Naive thymus-derived CD8-positive, alpha-beta T cell (primary cell): ENCODE measurements around the gene RELL1. TPM values are rescaled to one million over a fixed set of nuclear protein-coding genes. Genes with fewer than 3 reads are reported as not detected.
A peak's percentile ranks its signal among the peaks of the same experiment; 100 is the strongest.

Source experiments
- ATAC-seq, 2 donors: fragments of 150-1000 bp; cut with Tn5 transposase in 1 of 2; sonication (Bioruptor Pico), chemical (Tn5 transposase) in 1 of 2; 1 replicate in 1 of 2; 2 replicates in 1 of 2; pipeline ENCODE4 v1.10.0; 2021; ENCODE audit warnings: mild to moderate bottlenecking in 2 of 2, moderate library complexity in 2 of 2
- POLR2A ChIA-PET: fragments of 350-600 bp; sonication (Branson Sonifier 250); formaldehyde crosslinking; loops from one replicate; lab custom pipeline; 2021; ENCODE audit warnings: antibody characterized with exemption; lab: Charles Lee
- DNase-seq, 10 donors: peaks; one replicate each; pipeline versions ENCODE4 v3.0.0 to v3.0.0-alpha.2; 2020 to 2022
- H3K27ac Mint-ChIP-seq, 10 donors: one replicate each; pipeline ENCODE4 v1.8.0; 2020 to 2022; ENCODE audit warnings: mild to moderate bottlenecking in 10 of 10, mixed read lengths in 10 of 10, moderate library complexity in 4 of 10, inconsistent platforms in 1 of 10
- H3K27me3 Mint-ChIP-seq, 5 donors: one replicate each; pipeline ENCODE4 v1.8.0; 2021 to 2022; ENCODE audit warnings: mixed read lengths in 5 of 5
- H3K36me3 Mint-ChIP-seq, 3 donors: one replicate each; pipeline ENCODE4 v1.8.0; 2020 to 2022; ENCODE audit warnings: mixed read lengths in 3 of 3, mild to moderate bottlenecking in 2 of 3, inconsistent platforms in 1 of 3
- H3K4me1 Mint-ChIP-seq, 4 donors: one replicate each; pipeline ENCODE4 v1.8.0; 2021 to 2022; ENCODE audit warnings: mixed read lengths in 4 of 4
- H3K4me3 Mint-ChIP-seq, 10 donors: one replicate each; pipeline ENCODE4 v1.8.0; 2020 to 2022; ENCODE audit warnings: mild to moderate bottlenecking in 10 of 10, mixed read lengths in 10 of 10, moderate library complexity in 6 of 10, inconsistent platforms in 1 of 10
- H3K9me3 Mint-ChIP-seq, 9 donors: one replicate each; pipeline ENCODE4 v1.8.0; 2020 to 2022; ENCODE audit warnings: mixed read lengths in 9 of 9, mild to moderate bottlenecking in 3 of 9, inconsistent platforms in 1 of 9, moderate library complexity in 1 of 9
- polyA plus RNA-seq, 3 donors: library from polyadenylated mRNA; unstranded; fragments of 300-500 nt; fragmentation: Illumina TruSeq; gene quantifications; one replicate each; pipeline ENCODE4 v1.2.3, GENCODE V29; 2021
- total RNA-seq, 8 experiments: library from RNA in 2 of 8; stranded (reverse) in 2 of 8; gene quantifications; one replicate each; pipeline ENCODE4 v1.2.3 and lab custom pipeline; 2021 to 2026

RELL1 gene
- total and polyA plus RNA-seq, 5 experiments from 2014 or later = 5.7 to 27.9 (median 6.6) TPM

- Mint-ChIP-seq H3K36me3 (no peaks in the 10 kb centered on the region), H3K27me3 (peaks cover 0 to 2% (median 0%) of the 10 kb centered on the region in 5 donors), H3K9me3 (no peaks in the 10 kb centered on the region), H3K4me3 (no peak overlapping the region), H3K27ac (peak overlapping the region in 1 of 10 donors; percentile 49), H3K4me1 (peaks cover 12 to 17% (median 13%) of the 10 kb centered on the region in 4 donors)
- POLR2A ChIA-PET = interaction anchor here (0.7 kb wide), 1 partner anchor 73 kb away, joined by 3 read pairs; no protein-coding TSS in a partner anchor
- ATAC-seq = no peak
- no peak for DNase-seq
Observed at GRCh38 chr4:37719021-37719420, 32.8 kb upstream of the RELL1 start.

- H3K27ac Mint-ChIP-seq = no peak overlapping the region
- no peaks in the 10 kb centered on the region for H3K9me3 Mint-ChIP-seq
- DNase-seq (no peak), ATAC-seq (no peak)
- H3K4me1 Mint-ChIP-seq = peaks cover 6 to 9% (median 7%) of the 10 kb centered on the region in 4 donors
- H3K4me3 Mint-ChIP-seq = no peak overlapping the region
- H3K36me3 Mint-ChIP-seq = no peaks in the 10 kb centered on the region
- POLR2A ChIA-PET = no interaction called here
- peaks cover 0 to 2% (median 0%) of the 10 kb centered on the region in 5 donors for H3K27me3 Mint-ChIP-seq
Observed at GRCh38 chr4:37717576-37717975, 31.4 kb upstream of the RELL1 start.

GRCh38 chr4:37715889-37716402 lies 29.8 kb upstream of the RELL1 start:
- Mint-ChIP-seq H3K27me3 (peaks cover 0 to 2% (median 0%) of the 10 kb centered on the region in 5 donors), H3K27ac (no peak overlapping the region), H3K9me3 (no peaks in the 10 kb centered on the region), H3K4me3 (no peak overlapping the region), H3K4me1 (no peaks in the 10 kb centered on the region), H3K36me3 (no peaks in the 10 kb centered on the region)
- ATAC-seq (no peak), DNase-seq (no peak)
- POLR2A ChIA-PET = no interaction called here

GRCh38 chr4:37710491-37710890 lies 24.3 kb upstream of the RELL1 start:
- H3K27ac Mint-ChIP-seq = no peak overlapping the region
- no peak for DNase-seq
- H3K4me3 Mint-ChIP-seq = no peak overlapping the region
- H3K27me3 Mint-ChIP-seq = no peaks in the 10 kb centered on the region
- no peaks in the 10 kb centered on the region for H3K9me3 Mint-ChIP-seq
- H3K4me1 Mint-ChIP-seq = no peaks in the 10 kb centered on the region
- ATAC-seq = no peak
- no peaks in the 10 kb centered on the region for H3K36me3 Mint-ChIP-seq
- POLR2A ChIA-PET = interaction anchor here (1.0 kb wide), 1 partner anchor 24 kb away, joined by 3 read pairs; the partner anchor contains the start of gene RELL1

- Mint-ChIP-seq H3K36me3 (no peaks in the 10 kb centered on the region), H3K4me1 (no peaks in the 10 kb centered on the region), H3K27me3 (peaks cover 0 to 2% (median 0%) of the 10 kb centered on the region in 5 donors), H3K4me3 (no peak overlapping the region), H3K9me3 (no peaks in the 10 kb centered on the region), H3K27ac (no peak overlapping the region)
- DNase-seq = no peak
- no peak for ATAC-seq
- POLR2A ChIA-PET = no interaction called here
Observed at GRCh38 chr4:37706032-37706431, 19.9 kb upstream of the RELL1 start.

GRCh38 chr4:37705571-37705970 lies 19.4 kb upstream of the RELL1 start:
- Mint-ChIP-seq H3K36me3 (no peaks in the 10 kb centered on the region), H3K27me3 (peaks cover 0 to 2% (median 0%) of the 10 kb centered on the region in 5 donors), H3K9me3 (no peaks in the 10 kb centered on the region), H3K27ac (no peak overlapping the region), H3K4me3 (no peak overlapping the region), H3K4me1 (no peaks in the 10 kb centered on the region)
- POLR2A ChIA-PET = interaction anchor here (0.6 kb wide), 1 partner anchor 16 kb away, joined by 3 read pairs; no protein-coding TSS in a partner anchor
- DNase-seq = no peak
- ATAC-seq = no peak

- H3K4me1 Mint-ChIP-seq = no peaks in the 10 kb centered on the region
- ATAC-seq (no peak), DNase-seq (no peak)
- H3K27me3 Mint-ChIP-seq = peaks cover 0 to 2% (median 0%) of the 10 kb centered on the region in 5 donors
- POLR2A ChIA-PET = no interaction called here
- no peaks in the 10 kb centered on the region for H3K36me3 Mint-ChIP-seq
- H3K9me3 Mint-ChIP-seq = no peaks in the 10 kb centered on the region
- no peak overlapping the region for H3K4me3 Mint-ChIP-seq
- H3K27ac Mint-ChIP-seq = no peak overlapping the region
Observed at GRCh38 chr4:37699868-37700481, 13.8 kb upstream of the RELL1 start.

GRCh38 chr4:37697566-37697965 lies 11.4 kb upstream of the RELL1 start:
- POLR2A ChIA-PET = no interaction called here
- Mint-ChIP-seq H3K9me3 (peaks cover 0 to 8% (median 3%) of the 10 kb centered on the region in 9 donors), H3K4me1 (no peaks in the 10 kb centered on the region), H3K27me3 (peaks cover 0 to 2% (median 0%) of the 10 kb centered on the region in 5 donors), H3K36me3 (peaks cover 0 to 3% (median 1%) of the 10 kb centered on the region in 3 donors), H3K4me3 (no peak overlapping the region), H3K27ac (no peak overlapping the region)
- ATAC-seq = no peak
- no peak for DNase-seq

- peaks cover 0 to 5% (median 3%) of the 10 kb centered on the region in 3 donors for H3K36me3 Mint-ChIP-seq
- H3K4me3 Mint-ChIP-seq = no peak overlapping the region
- peaks cover 0 to 2% (median 0%) of the 10 kb centered on the region in 5 donors for H3K27me3 Mint-ChIP-seq
- no peaks in the 10 kb centered on the region for H3K4me1 Mint-ChIP-seq
- peaks cover 0 to 17% (median 4%) of the 10 kb centered on the region in 9 donors for H3K9me3 Mint-ChIP-seq
- peak overlapping the region in 1 of 10 donors; percentile 71 for H3K27ac Mint-ChIP-seq
- ATAC-seq (no peak), DNase-seq (no peak)
- POLR2A ChIA-PET = interaction anchor here (1.6 kb wide), 1 partner anchor 36 kb away, joined by 3 read pairs; no protein-coding TSS in a partner anchor
Observed at GRCh38 chr4:37693450-37694190, 7.4 kb upstream of the RELL1 start.

GRCh38 chr4:37693030-37693429 lies 6.9 kb upstream of the RELL1 start:
- H3K4me3 Mint-ChIP-seq = no peak overlapping the region
- DNase-seq = no peak

GRCh38 chr4:37690976-37691375 lies 4.8 kb upstream of the RELL1 start:
- ATAC-seq (no peak), DNase-seq (no peak)
- POLR2A ChIA-PET = no interaction called here
- Mint-ChIP-seq H3K27ac (no peak overlapping the region), H3K4me1 (peaks cover 4 to 10% (median 7%) of the 10 kb centered on the region in 4 donors), H3K4me3 (no peak overlapping the region), H3K9me3 (peaks cover 0 to 17% (median 4%) of the 10 kb centered on the region in 9 donors), H3K27me3 (peaks cover 0 to 2% (median 0%) of the 10 kb centered on the region in 5 donors), H3K36me3 (peaks cover 0 to 5% (median 3%) of the 10 kb centered on the region in 3 donors)

More at GRCh38 chr4:37693030-37693429, 6.9 kb upstream of the RELL1 start:
- Mint-ChIP-seq H3K27me3 (peaks cover 0 to 2% (median 0%) of the 10 kb centered on the region in 5 donors), H3K4me1 (no peaks in the 10 kb centered on the region), H3K27ac (no peak overlapping the region), H3K36me3 (peaks cover 0 to 5% (median 3%) of the 10 kb centered on the region in 3 donors), H3K9me3 (peaks cover 0 to 17% (median 4%) of the 10 kb centered on the region in 9 donors)
- POLR2A ChIA-PET = interaction anchor here (1.6 kb wide), 1 partner anchor 36 kb away, joined by 3 read pairs; no protein-coding TSS in a partner anchor
- no peak for ATAC-seq

- no peak for ATAC-seq
Observed at GRCh38 chr4:37689353-37690095, 3.3 kb upstream of the RELL1 start.

More at GRCh38 chr4:37689353-37690095, 3.3 kb upstream of the RELL1 start:
- POLR2A ChIA-PET = no interaction called here
- H3K27me3 Mint-ChIP-seq = peaks cover 0 to 2% (median 0%) of the 10 kb centered on the region in 5 donors
- peaks cover 0 to 5% (median 3%) of the 10 kb centered on the region in 3 donors for H3K36me3 Mint-ChIP-seq
- H3K4me1 Mint-ChIP-seq = peaks cover 8 to 20% (median 17%) of the 10 kb centered on the region in 4 donors
- no peak overlapping the region for H3K27ac Mint-ChIP-seq
- H3K4me3 Mint-ChIP-seq = no peak overlapping the region
- H3K9me3 Mint-ChIP-seq = peaks cover 0 to 17% (median 4%) of the 10 kb centered on the region in 9 donors
- no peak for DNase-seq
